Activated CD4-positive, alpha-beta memory T cell treated with anti-CD3 and anti-CD28 coated beads for 36 hours (primary cell): ENCODE results near the gene LRRC23. TPM values are rescaled to one million over a fixed set of nuclear protein-coding genes. Genes with fewer than 3 reads are reported as not detected.
A peak's percentile ranks its signal among the peaks of the same experiment; 100 is the strongest.
"Not testable (repeated sequence)": the region's sequence is repeated elsewhere in the genome, so short reads cannot be mapped to it uniquely, and the experiment has no call there.

Experiments used
- CTCF ChIA-PET: fragments of 350-600 bp; sonication (Branson Sonifier 250); formaldehyde crosslinking; loops from one replicate; lab custom pipeline; 2021; ENCODE audit warnings: antibody characterized with exemption, inconsistent platforms; lab: Charles Lee
- POLR2A ChIA-PET: fragments of 350-600 bp; sonication (Branson Sonifier 250); formaldehyde crosslinking; loops from one replicate; lab custom pipeline; 2021; ENCODE audit warnings: antibody characterized with exemption; lab: Charles Lee
- DNase-seq: peaks from one replicate; pipeline ENCODE4 v3.0.0-alpha.2; 2020
- H3K27ac Mint-ChIP-seq: one replicate; pipeline ENCODE4 v1.8.0; 2021; ENCODE audit warnings: mixed read lengths
- H3K27me3 Mint-ChIP-seq: one replicate; pipeline ENCODE4 v1.8.0; 2021; ENCODE audit warnings: mixed read lengths
- H3K36me3 Mint-ChIP-seq: one replicate; pipeline ENCODE4 v1.8.0; 2021; ENCODE audit warnings: mixed read lengths
- H3K4me1 Mint-ChIP-seq: one replicate; pipeline ENCODE4 v1.8.0; 2021; ENCODE audit warnings: low read depth, mixed read lengths
- H3K4me3 Mint-ChIP-seq: one replicate; pipeline ENCODE4 v1.8.0; 2021; ENCODE audit warnings: mild to moderate bottlenecking, mixed read lengths
- H3K9me3 Mint-ChIP-seq: one replicate; pipeline ENCODE4 v1.8.0; 2021; ENCODE audit warnings: mixed read lengths
- intact Hi-C: fragments of 100-400 bp; cut with micrococcal nuclease; formaldehyde crosslinking; loops from one replicate; pipeline ENCODE4 v1.15.1; 2023
- total RNA-seq, 2 experiments: library from RNA; stranded (reverse); gene quantifications; one replicate each; pipeline ENCODE4 v1.2.3, GENCODE V29; 2021

Gene LRRC23
- 1 to 10 TPM; 6.8 to 7.8 TPM for total RNA-seq

GRCh38 chr12:6904280-6905276, at the start of gene LRRC23:
Gene LRRC23, plus strand, starts transcription at chr12:6904822. Its CDS starts 812 bp downstream, at chr12:6905634.
- no peaks in the 10 kb centered on the region for H3K36me3 Mint-ChIP-seq
- CTCF ChIA-PET = interaction anchor here (1.1 to 5.2 kb wide), 5 partner anchors 13 to 152 kb away, joined by 3 to 31 read pairs (median 23); partner anchors contain the start of genes MLF2 and SPSB2
- no peak within 1 kb of the TSS for H3K27ac Mint-ChIP-seq
- H3K9me3 Mint-ChIP-seq = no peaks in the 10 kb centered on the region
- POLR2A ChIA-PET = interaction anchor here (0.7 to 2.1 kb wide), 5 partner anchors 9 to 35 kb away, joined by 3 to 11 read pairs (median 5); partner anchors contain the start of genes ENO2 and SPSB2
- DNase-seq = peak; percentile 99
- H3K4me1 Mint-ChIP-seq = peaks cover 5% of the 10 kb centered on the region
- no peak within 1 kb of the TSS for H3K4me3 Mint-ChIP-seq
- intact Hi-C loops = loop anchor here (1.0 to 2.0 kb wide), 4 partner anchors 13 to 52 kb away; partner anchors contain the start of genes SPSB2 and USP5
- no peaks in the 10 kb centered on the region for H3K27me3 Mint-ChIP-seq

GRCh38 chr12:6855322-6855721, 49.3 kb upstream of the LRRC23 start:
- ChIA-PET CTCF (interaction anchor here (1.4 to 6.5 kb wide), 3 partner anchors 13 to 20 kb away, joined by 5 to 74 read pairs (median 49); partner anchors contain the start of genes SPSB2 and TPI1), POLR2A (interaction anchor here (4.8 to 5.0 kb wide), 2 partner anchors 12 to 18 kb away, joined by 59 to 94 read pairs; partner anchors contain the start of genes SPSB2 and TPI1)
- Mint-ChIP-seq H3K36me3 (peaks cover 38% of the 10 kb centered on the region), H3K27me3 (no peaks in the 10 kb centered on the region), H3K27ac (no peak overlapping the region), H3K9me3 (no peaks in the 10 kb centered on the region), H3K4me3 (no peak overlapping the region), H3K4me1 (peaks cover 21% of the 10 kb centered on the region)
- no peak for DNase-seq
- intact Hi-C loops = no loop called here

GRCh38 chr12:6858799-6859198, 45.8 kb upstream of the LRRC23 start:
- CTCF ChIA-PET = no interaction called here
- POLR2A ChIA-PET = interaction anchor here (1.0 kb wide), 1 partner anchor 8 kb away, joined by 3 read pairs; no protein-coding TSS in a partner anchor
- H3K27me3 Mint-ChIP-seq = no peaks in the 10 kb centered on the region
- no peak overlapping the region for H3K4me3 Mint-ChIP-seq
- H3K4me1 Mint-ChIP-seq = peaks cover 11% of the 10 kb centered on the region
- intact Hi-C loops = no loop called here
- DNase-seq = no peak
- no peak overlapping the region for H3K27ac Mint-ChIP-seq
- H3K36me3 Mint-ChIP-seq = peaks cover 54% of the 10 kb centered on the region
- H3K9me3 Mint-ChIP-seq = no peaks in the 10 kb centered on the region

GRCh38 chr12:6860116-6860515, 44.5 kb upstream of the LRRC23 start:
- H3K4me1 Mint-ChIP-seq = no peaks in the 10 kb centered on the region
- POLR2A ChIA-PET = interaction anchor here (1.6 to 1.8 kb wide), 2 partner anchors 8 to 12 kb away, joined by 4 to 8 read pairs; partner anchors contain the start of genes CDCA3, SPSB2 and USP5
- DNase-seq = no peak
- H3K9me3 Mint-ChIP-seq = no peaks in the 10 kb centered on the region
- H3K27me3 Mint-ChIP-seq = no peaks in the 10 kb centered on the region
- H3K4me3 Mint-ChIP-seq = no peak overlapping the region
- intact Hi-C loops = no loop called here
- no peak overlapping the region for H3K27ac Mint-ChIP-seq
- CTCF ChIA-PET = interaction anchor here (3.3 kb wide), 1 partner anchor 12 kb away, joined by 12 read pairs; the partner anchor contains the start of gene SPSB2
- H3K36me3 Mint-ChIP-seq = peaks cover 60% of the 10 kb centered on the region

- ChIA-PET CTCF (interaction anchor here (3.3 kb wide), 1 partner anchor 12 kb away, joined by 12 read pairs; the partner anchor contains the start of gene SPSB2), POLR2A (interaction anchor here (0.9 to 1.8 kb wide), 3 partner anchors 9 to 84 kb away, joined by 3 to 8 read pairs (median 4); partner anchors contain the start of genes CDCA3, SPSB2 and USP5)
- no peak for DNase-seq
- H3K4me1 Mint-ChIP-seq = no peaks in the 10 kb centered on the region
- intact Hi-C loops = no loop called here
- H3K27me3 Mint-ChIP-seq = no peaks in the 10 kb centered on the region
- no peak overlapping the region for H3K4me3 Mint-ChIP-seq
- H3K36me3 Mint-ChIP-seq = peaks cover 60% of the 10 kb centered on the region
- no peak overlapping the region for H3K27ac Mint-ChIP-seq
- no peaks in the 10 kb centered on the region for H3K9me3 Mint-ChIP-seq
These were observed 43.7 kb upstream of the LRRC23 start for GRCh38 chr12:6860942-6861341.

- H3K27me3 Mint-ChIP-seq = no peaks in the 10 kb centered on the region
- no peaks in the 10 kb centered on the region for H3K9me3 Mint-ChIP-seq
- no peak overlapping the region for H3K4me3 Mint-ChIP-seq
- no peak for DNase-seq
- no peak overlapping the region for H3K27ac Mint-ChIP-seq
- CTCF ChIA-PET = interaction anchor here (3.3 kb wide), 1 partner anchor 11 kb away, joined by 12 read pairs; the partner anchor contains the start of gene SPSB2
- POLR2A ChIA-PET = interaction anchor here (0.9 to 1.8 kb wide), 3 partner anchors 10 to 84 kb away, joined by 3 to 8 read pairs (median 4); partner anchors contain the start of genes CDCA3, SPSB2 and USP5
- H3K4me1 Mint-ChIP-seq = peaks cover under 1% of the 10 kb centered on the region
- intact Hi-C loops = no loop called here
- H3K36me3 Mint-ChIP-seq = peaks cover 59% of the 10 kb centered on the region
These were observed 43.2 kb upstream of the LRRC23 start for GRCh38 chr12:6861391-6861790.

GRCh38 chr12:6863033-6863432, 41.6 kb upstream of the LRRC23 start:
- DNase-seq = no peak
- H3K4me3 Mint-ChIP-seq = no peak overlapping the region
- POLR2A ChIA-PET = interaction anchor here (1.1 kb wide), 1 partner anchor 9 kb away, joined by 4 read pairs; no protein-coding TSS in a partner anchor
- peaks cover 10% of the 10 kb centered on the region for H3K4me1 Mint-ChIP-seq
- no peaks in the 10 kb centered on the region for H3K27me3 Mint-ChIP-seq
- intact Hi-C loops = no loop called here
- H3K36me3 Mint-ChIP-seq = peaks cover 53% of the 10 kb centered on the region
- H3K27ac Mint-ChIP-seq = no peak overlapping the region
- no peaks in the 10 kb centered on the region for H3K9me3 Mint-ChIP-seq
- CTCF ChIA-PET = no interaction called here

- H3K4me3 Mint-ChIP-seq = no peak overlapping the region
- no peak overlapping the region for H3K27ac Mint-ChIP-seq
- no peak for DNase-seq
- peaks cover 55% of the 10 kb centered on the region for H3K36me3 Mint-ChIP-seq
- peaks cover 16% of the 10 kb centered on the region for H3K4me1 Mint-ChIP-seq
- ChIA-PET POLR2A (interaction anchor here (1.0 to 1.1 kb wide), 2 partner anchors 9 kb away, joined by 4 read pairs; partner anchors contain the start of gene SPSB2), CTCF (interaction anchor here (0.6 to 2.1 kb wide), 4 partner anchors 10 to 28 kb away, joined by 3 to 10 read pairs (median 4); partner anchors contain the start of genes CDCA3, SPSB2 and USP5)
- intact Hi-C loops = no loop called here
- H3K9me3 Mint-ChIP-seq = no peaks in the 10 kb centered on the region
- H3K27me3 Mint-ChIP-seq = no peaks in the 10 kb centered on the region
These were observed 40.9 kb upstream of the LRRC23 start for GRCh38 chr12:6863586-6864321.

GRCh38 chr12:6865307-6865706, 39.3 kb upstream of the LRRC23 start:
- H3K27me3 Mint-ChIP-seq, H3K4me3 Mint-ChIP-seq, DNase-seq, intact Hi-C loops, H3K9me3 Mint-ChIP-seq: not testable (repeated sequence)
- ChIA-PET POLR2A (interaction anchor here (4.8 kb wide), 1 partner anchor 12 kb away, joined by 94 read pairs; the partner anchor contains the start of genes CDCA3 and USP5), CTCF (interaction anchor here (1.3 to 2.1 kb wide), 4 partner anchors 13 to 302 kb away, joined by 3 to 10 read pairs (median 5); partner anchors contain the start of genes CDCA3 and USP5)
- Mint-ChIP-seq H3K27ac (peak overlapping the region; percentile 10), H3K4me1 (peaks cover 31% of the 10 kb centered on the region), H3K36me3 (peaks cover 61% of the 10 kb centered on the region)

GRCh38 chr12:6866163-6866919, 38.3 kb upstream of the LRRC23 start:
- H3K36me3 Mint-ChIP-seq = peaks cover 62% of the 10 kb centered on the region
- POLR2A ChIA-PET = interaction anchor here (0.5 to 4.8 kb wide), 13 partner anchors 8 to 1065 kb away, joined by 3 to 94 read pairs (median 3); partner anchors contain the start of genes C12orf57, CDCA3, MLF2 and PTPN6
- no peak overlapping the region for H3K27ac Mint-ChIP-seq
- peaks cover 41% of the 10 kb centered on the region for H3K4me1 Mint-ChIP-seq
- intact Hi-C loops = no loop called here
- no peaks in the 10 kb centered on the region for H3K27me3 Mint-ChIP-seq
- no peak for DNase-seq
- CTCF ChIA-PET = interaction anchor here (1.1 to 3.8 kb wide), 4 partner anchors 13 to 113 kb away, joined by 3 to 49 read pairs (median 5); partner anchors contain the start of genes CDCA3, MLF2 and USP5
- peak overlapping the region; percentile 98 for H3K4me3 Mint-ChIP-seq
- H3K9me3 Mint-ChIP-seq = no peaks in the 10 kb centered on the region
